HCT116 (cell line): Measurements from ENCODE around the gene ADM2. TPM values are rescaled to one million over a fixed set of nuclear protein-coding genes. Genes with fewer than 3 reads are reported as not detected.

Experiments used
- ATAC-seq: fragments of 200-7000 bp; cut with Tn5 transposase; 2 replicates; pipeline ENCODE4 v1.9.1; 2020; ENCODE audit warnings: mild to moderate bottlenecking, moderate library complexity
- BruUV-seq: library from RNA; stranded (reverse); fragments of 400-500 nt; replicated peaks from 2 replicates; lab custom pipeline; 2021; lab: Mats Ljungman, UMichigan
- CTCF ChIA-PET: fragments of 300-600 bp; sonication (Branson Sonifier 250); formaldehyde crosslinking; loops from one replicate; lab custom pipeline; 2021; ENCODE audit warnings: antibody characterized with exemption; lab: Charles Lee
- POLR2A ChIA-PET: fragments of 300-600, 350-600 bp; sonication (Branson Sonifier 250); formaldehyde crosslinking; loops from one replicate; lab custom pipeline; 2021; ENCODE audit warnings: antibody characterized with exemption; lab: Charles Lee
- RAD21 ChIA-PET, 2 experiments: fragments of 300-600 bp; sonication (Branson Sonifier 250); formaldehyde crosslinking; loops; one replicate each; lab custom pipeline; 2023; ENCODE audit warnings: low total read pairs in 2 of 2; ENCODE audit not compliant: uncharacterized antibody in 2 of 2, unreplicated experiment in 2 of 2, low non-redundant PET in 1 of 2; lab: Charles Lee
- DNase-seq: peaks from one replicate; pipeline ENCODE4 v3.0.0-alpha.2; 2010; ENCODE audit warnings: low read depth, low spot score
- H2AFZ ChIP-seq: fragments of 200-600 bp; shearing (Covaris generic), sonication (generic); 2 replicates; pipeline ENCODE4 v1.6.1; 2017; ENCODE audit warnings: low read depth, mixed run types, mixed read lengths, antibody characterized with exemption, low read length; ENCODE audit not compliant: poor library complexity, severe bottlenecking
- H3K27ac ChIP-seq: 2 replicates; pipeline ENCODE4 v1.5.1; 2012; ENCODE audit warnings: low read depth, low read length
- H3K27me3 ChIP-seq: fragments of 200-600 bp; sonication (generic); 2 replicates; pipeline ENCODE4 v1.6.1; 2016; ENCODE audit warnings: mixed run types, low read length, mixed read lengths; ENCODE audit not compliant: insufficient read depth
- H3K36me3 ChIP-seq, 2 experiments: fragments of 200-500 bp in 1 of 2; fragments of 200-600 bp in 1 of 2; sonication (Bioruptor generic) in 1 of 2; sonication (generic) in 1 of 2; 2 replicates each; pipeline versions ENCODE4 v1.5.1 to v1.6.1; 2014 to 2016; ENCODE audit warnings: low read length in 2 of 2, inconsistent platforms in 1 of 2, mixed read lengths in 1 of 2, mixed run types in 1 of 2; ENCODE audit not compliant: insufficient read depth in 2 of 2, control insufficient read depth in 1 of 2
- H3K4me1 ChIP-seq, 2 experiments: fragments of 200-600 bp in 1 of 2; sonication (generic) in 1 of 2; 2 replicates each; pipeline versions ENCODE4 v1.5.1 to v1.6.1; 2012 to 2017; ENCODE audit warnings: low read length in 2 of 2, inconsistent platforms in 1 of 2, mild to moderate bottlenecking in 1 of 2, mixed read lengths in 1 of 2, mixed run types in 1 of 2, moderate library complexity in 1 of 2; ENCODE audit not compliant: insufficient read depth in 2 of 2, control insufficient read depth in 1 of 2
- H3K4me2 ChIP-seq: fragments of 200-600 bp; sonication (generic); 2 replicates; pipeline ENCODE4 v1.6.1; 2017; ENCODE audit warnings: mixed run types, low read length, mixed read lengths
- H3K4me3 ChIP-seq, 2 experiments: fragments of 200-600 bp in 1 of 2; sonication (generic) in 1 of 2; replicated peaks in 1 of 2; 2 replicates each; pipeline ENCODE4 v1.5.1; 2011 to 2016; ENCODE audit warnings: low read length in 2 of 2, control low read depth in 1 of 2, low read depth in 1 of 2, mild to moderate bottlenecking in 1 of 2, mixed read lengths in 1 of 2, mixed run types in 1 of 2
- H3K79me2 ChIP-seq: fragments of 200-600 bp; sonication (generic); 2 replicates; pipeline ENCODE4 v1.6.1; 2017; ENCODE audit warnings: mild to moderate bottlenecking, mixed run types, low read length, moderate library complexity, mixed read lengths; ENCODE audit not compliant: insufficient read depth
- H3K9ac ChIP-seq: fragments of 200-600 bp; sonication (generic); 2 replicates; pipeline ENCODE4 v1.6.1; 2016; ENCODE audit warnings: low read length, mixed read lengths
- H3K9me2 ChIP-seq: fragments of 200-600 bp; sonication (generic), shearing (Covaris generic); 2 replicates; pipeline ENCODE4 v1.6.1; 2017; ENCODE audit warnings: mixed run types, mild to moderate bottlenecking, moderate library complexity; ENCODE audit not compliant: insufficient read depth
- H3K9me3 ChIP-seq, 2 experiments: fragments of 200-500 bp in 1 of 2; fragments of 200-600 bp in 1 of 2; sonication (Bioruptor generic) in 1 of 2; sonication (generic) in 1 of 2; 2 replicates each; pipeline ENCODE4 v1.6.1; 2014 to 2017; ENCODE audit warnings: low read length in 2 of 2, mixed read lengths in 2 of 2, inconsistent platforms in 1 of 2, low read depth in 1 of 2, mild to moderate bottlenecking in 1 of 2, mixed run types in 1 of 2, moderate library complexity in 1 of 2; ENCODE audit not compliant: control insufficient read depth in 1 of 2, insufficient read depth in 1 of 2
- H4K20me1 ChIP-seq: fragments of 200-600 bp; sonication (generic), shearing (Covaris generic); 2 replicates; pipeline ENCODE4 v1.6.1; 2017; ENCODE audit warnings: mixed run types, mild to moderate bottlenecking, moderate library complexity; ENCODE audit not compliant: insufficient read depth
- ATF3 ChIP-seq: IDR thresholded peaks from 2 replicates; pipeline ENCODE4 v1.6.1; 2012
- CEBPB ChIP-seq: IDR thresholded peaks from 2 replicates; pipeline ENCODE4 v1.6.1; 2012; ENCODE audit warnings: low read depth
- EGR1 ChIP-seq: IDR thresholded peaks from 2 replicates; pipeline ENCODE4 v1.6.1; 2012; ENCODE audit warnings: low read depth
- ELF1 ChIP-seq: IDR thresholded peaks from 2 replicates; pipeline ENCODE4 v1.6.1; 2012; ENCODE audit warnings: low read depth, borderline replicate concordance
- EZH2 ChIP-seq: fragments of 200-600 bp; sonication (generic); IDR thresholded peaks from 2 replicates; pipeline ENCODE4 v1.6.1; 2017; ENCODE audit warnings: antibody characterized with exemption, mixed run types
- EZH2phosphoT487 ChIP-seq: fragments of 200-600 bp; IDR thresholded peaks from 2 replicates; pipeline ENCODE4 v1.6.1; 2018; ENCODE audit warnings: antibody characterized with exemption, borderline replicate concordance
- FOSL1 ChIP-seq: IDR thresholded peaks from 2 replicates; pipeline ENCODE4 v1.6.1; 2012; ENCODE audit warnings: low read depth
- JUND ChIP-seq: IDR thresholded peaks from 2 replicates; pipeline ENCODE4 v1.6.1; 2012
- MAX ChIP-seq: IDR thresholded peaks from 2 replicates; pipeline ENCODE4 v1.6.1; 2012
- POLR2A ChIP-seq: IDR thresholded peaks from 2 replicates; pipeline ENCODE4 v1.7.0; 2011; ENCODE audit warnings: borderline replicate concordance; ENCODE audit not compliant: insufficient read depth, insufficient read length; ENCODE audit errors: extremely low read depth
- POLR2AphosphoS5 ChIP-seq: IDR thresholded peaks from 2 replicates; pipeline ENCODE4 v1.6.1; 2011; ENCODE audit warnings: mild to moderate bottlenecking, low read depth, low read length, moderate library complexity
- RAD21 ChIP-seq: IDR thresholded peaks from 2 replicates; pipeline ENCODE4 v1.6.1; 2012; ENCODE audit warnings: low read depth, mild to moderate bottlenecking
- REST ChIP-seq: IDR thresholded peaks from 2 replicates; pipeline ENCODE4 v1.6.1; 2012; ENCODE audit warnings: low read depth
- SIN3A ChIP-seq: IDR thresholded peaks from 2 replicates; pipeline ENCODE4 v1.6.1; 2012; ENCODE audit warnings: low read depth
- SP1 ChIP-seq: IDR thresholded peaks from 2 replicates; pipeline ENCODE4 v1.6.1; 2012; ENCODE audit warnings: low read depth
- TCF7L2 ChIP-seq: IDR thresholded peaks from 2 replicates; pipeline ENCODE4 v1.7.0; 2011; ENCODE audit warnings: borderline replicate concordance, inconsistent platforms; ENCODE audit not compliant: insufficient read depth, insufficient read length; ENCODE audit errors: extremely low read depth
- ZFX ChIP-seq: fragments of 450-650 bp; IDR thresholded peaks from 2 replicates; pipeline ENCODE4 v1.6.1; 2017
- ZNF274 ChIP-seq: fragments of 200-500 bp; sonication (Bioruptor generic); IDR thresholded peaks from 2 replicates; pipeline ENCODE4 v1.6.1; 2014; ENCODE audit warnings: mild to moderate bottlenecking, low read depth, low read length, inconsistent platforms
- intact Hi-C: fragments of 100-400 bp; cut with micrococcal nuclease; formaldehyde crosslinking; loops from 2 replicates; pipeline ENCODE4 v1.10.0; 2022
- total RNA-seq: library from RNA; stranded (reverse); gene quantifications from one replicate; pipeline ENCODE4 v1.2.1, GENCODE V29; 2021; ENCODE audit not compliant: unreplicated experiment

Gene ADM2
- total RNA-seq, 1 experiment from 2014 or later, result 12.8 TPM

GRCh38 chr22:50475652-50476002 is 5.7 kb upstream of the ADM2 start:
- ATAC-seq, result no peak
- Histone ChIP-seq H3K9me2 (no peaks in the 10 kb centered on the region), H4K20me1 (peaks cover 6% of the 10 kb centered on the region; the same call in 1 of the 2 replicates), H3K4me3 (peak overlapping the region; percentile 45 to 87), H3K27ac (peak overlapping the region; percentile 56; the same call in 1 of the 2 replicates), H3K4me2 (peak overlapping the region; percentile 89), H3K9ac (peak overlapping the region; percentile 67), H2AFZ (no peak overlapping the region), H3K27me3 (no peaks in the 10 kb centered on the region)
- ChIA-PET CTCF (no interaction called here), RAD21 (no interaction called here)
- no peak for TF ChIP-seq ATF3
- no peak for TF ChIP-seq POLR2AphosphoS5
- no peak for TF ChIP-seq ZNF274
- no peak for TF ChIP-seq CEBPB
- TF ChIP-seq ZFX, result no peak
- TF ChIP-seq, all 23 proteins: peak for 0
- H3K36me3 ChIP-seq, result no peaks in the 10 kb centered on the region
- no peaks in the 10 kb centered on the region for H3K9me3 ChIP-seq
- no peak for DNase-seq
- peaks cover 20 to 40% of the 10 kb centered on the region in 2 experiments for H3K4me1 ChIP-seq
- no TSS peak for BruUV-seq
- H3K79me2 ChIP-seq, result peaks cover 40% of the 10 kb centered on the region
- POLR2A ChIA-PET, result no interaction called here
- intact Hi-C loops, result no loop called here

GRCh38 chr22:50476868-50477267 is 4.5 kb upstream of the ADM2 start:
- H4K20me1 ChIP-seq, result peaks cover 6% of the 10 kb centered on the region; the same call in 1 of the 2 replicates
- H3K9me2 ChIP-seq, result no peaks in the 10 kb centered on the region
- TF ChIP-seq SIN3A (no peak), FOSL1 (no peak), EZH2 (no peak), MAX (no peak), JUND (no peak), REST (no peak), SP1 (no peak), ZNF274 (no peak), TCF7L2 (no peak), EZH2phosphoT487 (no peak), ATF3 (no peak), POLR2AphosphoS5 (no peak), ELF1 (no peak), EGR1 (no peak), RAD21 (no peak), POLR2A (no peak)
- H3K9me3 ChIP-seq, result no peaks in the 10 kb centered on the region
- H3K27ac ChIP-seq, result peak overlapping the region; percentile 38; the same call in 1 of the 2 replicates
- peaks cover 28% of the 10 kb centered on the region for H3K79me2 ChIP-seq
- BruUV-seq, result no TSS peak
- intact Hi-C loops, result no loop called here
- no peaks in the 10 kb centered on the region for H3K27me3 ChIP-seq
- no peak overlapping the region for H2AFZ ChIP-seq
- POLR2A ChIA-PET, result no interaction called here
- peaks cover 14 to 35% of the 10 kb centered on the region in 2 experiments; a peak in 3 of 4 replicates for H3K4me1 ChIP-seq
- no peak for DNase-seq
- CTCF ChIA-PET, result no interaction called here
- H3K36me3 ChIP-seq, result no peaks in the 10 kb centered on the region
- no peak overlapping the region for H3K4me2 ChIP-seq
- RAD21 ChIA-PET, result no interaction called here
- H3K4me3 ChIP-seq, result no peak overlapping the region
- no peak for ATAC-seq
- no peak overlapping the region for H3K9ac ChIP-seq
